Neural cell (in vitro differentiated cells): ENCODE data around the gene EFEMP1. TPM values are rescaled to one million over a fixed set of nuclear protein-coding genes. Genes with fewer than 3 reads are reported as not detected.

Experiments used
- H2AFZ ChIP-seq: fragments of 200-600, 300-800 bp; sonication (generic), shearing (Covaris generic); 2 replicates; pipeline ENCODE4 v1.6.0; 2014; ENCODE audit warnings: low read depth, mild to moderate bottlenecking, antibody characterized with exemption, low read length, moderate library complexity
- H3F3A ChIP-seq: fragments of 200-600 bp; shearing (Covaris generic); 2 replicates; pipeline ENCODE4 v1.6.1; 2016; ENCODE audit warnings: mild to moderate bottlenecking, moderate library complexity, mixed read lengths, antibody characterized with exemption, low read length; ENCODE audit not compliant: insufficient read depth, poor library complexity, severe bottlenecking
- H3K27ac ChIP-seq: fragments of 200-600, 300-800 bp; sonication (generic), shearing (Covaris generic); 2 replicates; pipeline ENCODE4 v1.5.1; 2014; ENCODE audit warnings: mild to moderate bottlenecking, low read length, moderate library complexity
- H3K27me3 ChIP-seq: fragments of 300-800, 200-600 bp; sonication (generic), shearing (Covaris generic); 2 replicates; pipeline ENCODE4 v1.6.0; 2014; ENCODE audit warnings: mild to moderate bottlenecking, low read depth, low read length, moderate library complexity; ENCODE audit not compliant: insufficient read depth
- H3K36me3 ChIP-seq: fragments of 300-800, 200-600 bp; sonication (generic), shearing (Covaris generic); 2 replicates; pipeline ENCODE4 v1.5.1; 2014; ENCODE audit warnings: mild to moderate bottlenecking, antibody characterized with exemption, low read length, moderate library complexity; ENCODE audit not compliant: insufficient read depth
- H3K4me2 ChIP-seq: fragments of 300-800, 200-600 bp; sonication (generic), shearing (Covaris generic); 2 replicates; pipeline ENCODE4 v1.6.0; 2014; ENCODE audit warnings: mild to moderate bottlenecking, low read length
- H3K4me3 ChIP-seq: fragments of 300-800, 200-600 bp; sonication (generic), shearing (Covaris generic); 2 replicates; pipeline ENCODE4 v1.5.1; 2014; ENCODE audit warnings: mild to moderate bottlenecking, low read length, moderate library complexity
- H3K79me2 ChIP-seq: fragments of 200-600 bp; shearing (Covaris generic); replicated peaks from 2 replicates; pipeline ENCODE4 v1.6.0; 2014; ENCODE audit warnings: mild to moderate bottlenecking, low read length, moderate library complexity; ENCODE audit not compliant: insufficient read depth
- H3K9ac ChIP-seq: fragments of 300-800, 200-600 bp; sonication (generic), shearing (Covaris generic); 2 replicates; pipeline ENCODE4 v1.6.1; 2016; ENCODE audit warnings: mild to moderate bottlenecking, low read length, mixed read lengths
- H3K9me2 ChIP-seq: fragments of 200-600 bp; shearing (Covaris generic); 2 replicates; pipeline ENCODE4 v1.6.1; 2016; ENCODE audit warnings: mild to moderate bottlenecking, low read length, mixed read lengths; ENCODE audit not compliant: insufficient read depth
- H3K9me3 ChIP-seq: fragments of 200-600, 300-800 bp; sonication (generic), shearing (Covaris generic); 2 replicates; pipeline ENCODE4 v1.6.1; 2016; ENCODE audit warnings: mild to moderate bottlenecking, mixed run types, low read length, moderate library complexity, mixed read lengths
- H4K20me1 ChIP-seq: fragments of 200-600 bp; shearing (Covaris generic); 2 replicates; pipeline ENCODE4 v1.6.1; 2016; ENCODE audit warnings: mild to moderate bottlenecking, mixed run types; ENCODE audit not compliant: insufficient read depth
- CTCF ChIP-seq: fragments of 450-650 bp; IDR thresholded peaks from 2 replicates; pipeline ENCODE4 v1.5.1; 2014; ENCODE audit warnings: antibody characterized with exemption, mild to moderate bottlenecking, moderate library complexity; ENCODE audit not compliant: poor library complexity, severe bottlenecking
- EP300 ChIP-seq: fragments of 450-650 bp; conservative IDR thresholded peaks from 2 replicates; pipeline ENCODE4 v1.6.1; 2014; ENCODE audit warnings: antibody characterized with exemption, mild to moderate bottlenecking, moderate library complexity; ENCODE audit not compliant: poor library complexity, severe bottlenecking
- EZH2 ChIP-seq: fragments of 200-600, 300-800 bp; shearing (Covaris generic), sonication (generic); IDR thresholded peaks from 2 replicates; pipeline ENCODE4 v1.6.1; 2014; ENCODE audit warnings: antibody characterized with exemption, low read length, borderline replicate concordance, mild to moderate bottlenecking; ENCODE audit not compliant: insufficient read depth, poor library complexity, severe bottlenecking
- MXI1 ChIP-seq: fragments of 450-650 bp; conservative IDR thresholded peaks from 2 replicates; pipeline ENCODE4 v1.6.1; 2014; ENCODE audit warnings: antibody characterized with exemption, mild to moderate bottlenecking; ENCODE audit not compliant: poor library complexity, severe bottlenecking
- POLR2AphosphoS5 ChIP-seq: IDR thresholded peaks from 2 replicates; pipeline ENCODE4 v1.6.1; 2012
- RAD21 ChIP-seq: fragments of 450-650 bp; conservative IDR thresholded peaks from 2 replicates; pipeline ENCODE4 v1.6.1; 2014; ENCODE audit warnings: antibody characterized with exemption, mild to moderate bottlenecking, moderate library complexity
- REST ChIP-seq: IDR thresholded peaks from 2 replicates; pipeline ENCODE4 v1.6.1; 2012; ENCODE audit warnings: borderline replicate concordance
- SMC3 ChIP-seq: fragments of 450-650 bp; conservative IDR thresholded peaks from 2 replicates; pipeline ENCODE4 v1.6.1; 2014; ENCODE audit warnings: antibody characterized with exemption, mild to moderate bottlenecking, moderate library complexity; ENCODE audit not compliant: poor library complexity
- TAF1 ChIP-seq: IDR thresholded peaks from 2 replicates; pipeline ENCODE4 v1.6.1; 2012; ENCODE audit warnings: low read depth
- polyA plus RNA-seq: library from polyadenylated mRNA; depleted of rRNA; stranded (reverse); fragments of >200 nt; gene quantifications from 2 replicates; pipeline ENCODE4 v1.2.3, GENCODE V29; 2014

The EFEMP1 gene
- polyA plus RNA-seq, 1 donor from 2014 or later = 2.7 TPM

- no peaks in the 10 kb centered on the region for H3K79me2 ChIP-seq
- H3K27ac ChIP-seq = no peak overlapping the region
- no peaks in the 10 kb centered on the region for H3K27me3 ChIP-seq
- no peaks in the 10 kb centered on the region for H3K9me2 ChIP-seq
- H3K4me3 ChIP-seq = no peak overlapping the region
- no peak overlapping the region for H2AFZ ChIP-seq
- H3K4me2 ChIP-seq = no peak overlapping the region
- no peaks in the 10 kb centered on the region for H3F3A ChIP-seq
- no peaks in the 10 kb centered on the region for H3K9me3 ChIP-seq
- H3K36me3 ChIP-seq = no peaks in the 10 kb centered on the region
- TF ChIP-seq RAD21 = no peak
- no peaks in the 10 kb centered on the region for H4K20me1 ChIP-seq
- no peak overlapping the region for H3K9ac ChIP-seq
Observed at GRCh38 chr2:55936351-55936750, 12.8 kb upstream of the EFEMP1 start.

DNA sequence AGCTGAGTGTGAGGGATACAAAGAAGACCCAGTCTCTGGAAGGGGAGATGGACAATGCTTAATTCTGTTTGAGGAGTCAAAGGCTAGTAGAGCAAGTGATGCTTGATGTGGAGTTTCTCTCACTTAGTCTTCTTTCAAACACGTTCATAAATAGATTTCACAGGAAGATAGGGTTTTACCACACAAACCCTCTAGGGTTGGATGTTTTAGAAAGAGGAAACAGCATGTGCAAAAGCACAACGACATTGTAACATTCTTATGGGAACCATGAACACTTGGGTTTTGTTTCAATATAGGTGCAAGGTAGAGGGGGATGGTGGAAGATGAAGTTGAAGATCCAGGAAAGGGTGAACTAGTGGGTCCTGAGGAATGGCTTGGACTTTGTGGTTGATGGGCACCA lies 10.8 kb upstream of the EFEMP1 start:
- no peak overlapping the region for H3K4me2 ChIP-seq
- no peak overlapping the region for H2AFZ ChIP-seq
- no peak overlapping the region for H3K27ac ChIP-seq
- no peaks in the 10 kb centered on the region for H4K20me1 ChIP-seq
- no peaks in the 10 kb centered on the region for H3F3A ChIP-seq
- no peaks in the 10 kb centered on the region for H3K9me2 ChIP-seq
- no peaks in the 10 kb centered on the region for H3K9me3 ChIP-seq
- no peak overlapping the region for H3K4me3 ChIP-seq
- no peaks in the 10 kb centered on the region for H3K36me3 ChIP-seq
- H3K79me2 ChIP-seq = no peaks in the 10 kb centered on the region
- TF ChIP-seq SMC3 = no peak
- TF ChIP-seq EZH2 = no peak
- TF ChIP-seq CTCF = no peak
- no peak for TF ChIP-seq TAF1
- no peak for TF ChIP-seq POLR2AphosphoS5
- TF ChIP-seq REST = no peak
- no peak for TF ChIP-seq EP300
- TF ChIP-seq RAD21 = no peak
- no peak for TF ChIP-seq MXI1
- no peaks in the 10 kb centered on the region for H3K27me3 ChIP-seq
- no peak overlapping the region for H3K9ac ChIP-seq

- H3K27me3 ChIP-seq = no peaks in the 10 kb centered on the region
- no peaks in the 10 kb centered on the region for H3F3A ChIP-seq
- H3K79me2 ChIP-seq = no peaks in the 10 kb centered on the region
- H3K36me3 ChIP-seq = no peaks in the 10 kb centered on the region
- H3K9me3 ChIP-seq = no peaks in the 10 kb centered on the region
- no peak overlapping the region for H3K4me2 ChIP-seq
- H3K27ac ChIP-seq = no peak overlapping the region
- no peak overlapping the region for H3K9ac ChIP-seq
- no peak overlapping the region for H3K4me3 ChIP-seq
- no peaks in the 10 kb centered on the region for H4K20me1 ChIP-seq
- no peaks in the 10 kb centered on the region for H3K9me2 ChIP-seq
- TF ChIP-seq TAF1 (no peak), EZH2 (no peak), REST (no peak), MXI1 (no peak), EP300 (no peak), RAD21 (no peak), POLR2AphosphoS5 (no peak), SMC3 (no peak), CTCF (no peak)
- no peak overlapping the region for H2AFZ ChIP-seq
Observed at GRCh38 chr2:55932843-55933242, 9.3 kb upstream of the EFEMP1 start.
